B cell (primary cell): ENCODE measurements around the gene LAMA2.

Experiments used
- CTCF ChIP-seq: fragments of 200-600 bp; IDR thresholded peaks from one replicate; pipeline ENCODE4 v1.8.0; 2022; ENCODE audit warnings: antibody characterized with exemption, mild to moderate bottlenecking
- EZH2 ChIP-seq: IDR thresholded peaks from 2 replicates; pipeline ENCODE4 v1.6.1; 2012; ENCODE audit warnings: borderline replicate concordance, low read depth, mild to moderate bottlenecking, moderate library complexity, low read length; ENCODE audit not compliant: insufficient read depth, poor library complexity, severe bottlenecking

- TF ChIP-seq CTCF, result no peak
- TF ChIP-seq EZH2, result no peak
These were observed 602.8 kb downstream of the LAMA2 start for GRCh38 chr6:129485746-129486145.
